GM18858 (cell line): ENCODE data around the gene TICAM1.
"Not testable (repeated sequence)": the region's sequence is repeated elsewhere in the genome, so short reads cannot be mapped to it uniquely, and the experiment has no call there.

Experiments used
- ATAC-seq: cut with Tn5 transposase; IDR thresholded peaks from one replicate; pipeline ENCODE4 v1.9.1; 2021; ENCODE audit not compliant: unreplicated experiment

Gene TICAM1

DNA sequence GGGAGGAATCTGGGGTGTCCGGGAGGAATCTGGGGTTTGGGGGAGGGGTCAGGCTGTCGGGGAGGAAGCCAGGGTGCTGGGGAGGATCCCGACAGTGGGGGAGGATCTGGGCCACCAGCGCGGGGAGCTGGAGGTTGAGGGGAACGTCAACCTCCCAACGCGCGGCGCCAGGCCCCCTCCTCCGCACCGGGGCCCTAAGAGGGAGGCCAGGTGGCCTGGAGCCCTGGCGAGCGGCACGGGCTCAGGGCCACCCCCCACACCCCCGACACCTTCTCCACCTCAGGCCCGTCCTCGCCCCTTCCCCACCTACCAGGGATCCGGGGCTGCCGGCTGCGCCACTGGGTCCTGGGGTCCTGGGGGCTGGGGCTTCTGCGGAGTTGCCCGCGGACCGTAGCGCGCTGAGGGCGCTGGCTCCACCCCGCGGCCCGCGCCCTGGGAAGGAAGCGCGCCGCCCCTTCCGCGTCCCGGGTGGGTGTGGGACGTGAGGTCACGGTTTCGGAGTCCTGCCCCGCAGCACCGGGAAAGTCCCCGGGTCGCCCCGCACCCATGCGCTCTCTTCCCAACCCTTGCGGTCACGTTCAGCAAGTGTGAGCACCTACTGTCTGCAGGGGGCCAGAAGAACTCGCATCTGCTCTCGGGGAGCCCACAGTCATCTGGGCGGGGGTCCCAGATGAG, at the start of gene TICAM1:
Gene TICAM1, minus strand, starts transcription at position 409 of the 675 bp plus-strand sequence. CDS start 13,335 bp downstream, outside the sequence.
- no peak for ATAC-seq

DNA sequence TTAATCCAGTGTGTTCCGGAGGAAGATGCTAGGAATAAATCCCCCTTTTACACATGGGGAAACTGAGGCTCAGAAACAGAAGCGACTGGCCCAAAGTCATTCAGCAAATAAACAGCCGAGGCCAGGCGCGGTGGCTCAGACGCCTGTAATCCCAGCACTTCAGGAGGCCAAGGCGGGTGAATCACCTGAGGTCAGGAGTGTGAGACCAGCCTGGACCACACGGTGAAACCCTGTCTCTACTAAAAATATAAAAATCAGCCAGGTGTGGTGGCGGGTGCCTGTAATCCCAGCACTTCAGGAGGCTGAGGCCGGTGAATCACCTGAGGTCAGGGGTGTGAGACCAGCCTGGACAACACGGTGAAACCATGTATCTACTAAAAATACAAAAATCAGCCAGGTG, 47.5 kb upstream of the TICAM1 start:
- ATAC-seq = no peak

DNA sequence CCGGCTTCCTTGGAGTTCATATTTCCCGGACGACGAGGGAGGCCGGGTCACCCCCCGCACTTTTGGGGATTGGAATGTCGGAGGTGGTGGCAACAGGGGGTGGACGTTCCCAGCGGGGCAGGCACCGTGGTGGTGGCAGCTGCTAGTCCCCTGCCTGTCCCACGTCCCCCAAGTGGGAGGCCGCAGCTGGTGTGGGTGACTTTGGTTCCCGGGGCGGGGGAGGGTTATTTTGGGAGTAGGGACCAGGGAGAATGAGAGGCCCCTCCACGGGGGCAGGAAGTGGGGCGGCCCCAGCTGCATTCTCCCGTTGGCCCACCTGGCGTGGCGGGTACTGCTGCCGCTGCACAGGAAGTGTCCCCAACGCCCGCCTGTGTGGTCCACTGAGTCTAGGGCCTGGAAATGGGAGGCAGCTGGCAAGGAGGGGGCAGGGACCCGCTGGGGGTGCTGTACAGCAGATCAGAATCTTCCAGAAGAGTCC, 47.0 kb upstream of the TICAM1 start:
- ATAC-seq = no peak

DNA sequence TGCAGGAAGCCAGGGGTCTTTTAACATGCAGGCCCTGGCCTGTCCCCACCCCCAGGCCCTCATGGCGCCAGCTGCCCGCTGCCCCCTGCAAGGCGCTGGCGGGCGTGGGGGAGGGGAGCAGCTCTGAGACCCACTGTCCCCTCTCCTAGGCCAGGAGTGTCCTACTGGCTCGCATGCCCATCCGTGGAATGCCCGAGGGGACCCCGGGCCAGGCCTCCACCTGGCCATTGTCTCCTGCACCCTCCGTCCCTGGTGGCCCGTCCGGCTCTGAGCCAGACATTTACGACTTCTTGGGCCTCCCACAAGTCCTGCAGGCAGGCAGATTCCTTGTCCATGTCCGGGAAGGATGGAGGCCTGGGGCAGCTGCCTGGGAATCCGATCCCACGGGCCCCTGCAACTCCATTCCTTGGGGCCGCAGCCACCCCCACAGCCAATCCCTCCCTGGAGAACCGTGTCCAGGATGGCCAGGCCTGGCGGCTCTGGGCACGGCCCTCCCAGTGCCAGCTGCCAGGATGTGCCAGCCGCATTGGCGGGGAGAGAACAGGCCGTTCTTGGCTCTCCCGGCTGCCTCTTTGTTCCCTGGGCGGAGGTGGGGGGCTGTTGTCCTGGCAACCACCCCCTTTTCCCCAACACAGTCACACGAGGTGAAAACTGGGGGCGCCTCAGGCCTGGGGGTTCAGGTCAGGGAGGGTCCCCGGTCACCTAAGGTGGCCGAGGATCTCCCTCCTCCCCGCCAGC, 46.4 kb upstream of the TICAM1 start:
- no peak for ATAC-seq

DNA sequence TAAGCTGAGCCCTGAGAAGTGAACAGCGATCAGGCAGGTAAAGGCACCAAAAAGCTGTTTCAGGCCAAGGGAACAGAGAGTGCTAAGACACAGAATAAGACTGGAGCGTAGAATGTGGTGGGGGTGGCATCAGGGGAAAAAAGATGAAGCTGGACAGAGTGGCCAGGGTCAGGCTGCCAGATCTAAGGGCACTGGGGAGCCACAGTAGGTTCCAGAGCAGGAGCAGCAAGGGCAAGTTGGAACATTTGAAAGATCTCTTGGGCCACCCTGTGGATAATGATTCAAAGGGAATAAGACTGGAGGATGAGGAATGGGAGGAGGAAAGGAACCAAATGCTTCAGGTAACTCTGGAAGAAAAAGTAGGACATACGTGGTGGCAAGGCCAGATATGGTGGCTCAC, 42.4 kb upstream of the TICAM1 start:
- ATAC-seq = no peak

DNA sequence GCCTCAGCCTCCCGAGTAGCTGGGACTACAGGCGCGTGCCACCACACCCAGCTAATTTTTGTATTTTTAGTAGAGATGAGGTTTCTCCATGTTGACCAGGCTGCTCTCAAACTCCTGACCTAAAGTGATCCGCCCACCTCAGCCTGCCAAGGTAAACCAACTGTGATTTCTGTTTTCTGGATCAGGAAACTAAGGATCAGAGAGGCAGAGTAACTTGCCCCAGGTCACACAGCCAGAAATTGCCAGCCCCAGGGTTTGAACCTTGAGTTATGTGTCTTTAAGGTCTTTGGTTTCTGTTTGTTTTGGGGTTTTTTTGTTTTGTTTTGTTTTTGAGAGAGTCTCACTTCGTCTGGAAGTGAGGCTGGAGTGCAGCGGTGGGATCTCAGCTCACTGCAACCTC, 40.2 kb upstream of the TICAM1 start:
- ATAC-seq = no peak

DNA sequence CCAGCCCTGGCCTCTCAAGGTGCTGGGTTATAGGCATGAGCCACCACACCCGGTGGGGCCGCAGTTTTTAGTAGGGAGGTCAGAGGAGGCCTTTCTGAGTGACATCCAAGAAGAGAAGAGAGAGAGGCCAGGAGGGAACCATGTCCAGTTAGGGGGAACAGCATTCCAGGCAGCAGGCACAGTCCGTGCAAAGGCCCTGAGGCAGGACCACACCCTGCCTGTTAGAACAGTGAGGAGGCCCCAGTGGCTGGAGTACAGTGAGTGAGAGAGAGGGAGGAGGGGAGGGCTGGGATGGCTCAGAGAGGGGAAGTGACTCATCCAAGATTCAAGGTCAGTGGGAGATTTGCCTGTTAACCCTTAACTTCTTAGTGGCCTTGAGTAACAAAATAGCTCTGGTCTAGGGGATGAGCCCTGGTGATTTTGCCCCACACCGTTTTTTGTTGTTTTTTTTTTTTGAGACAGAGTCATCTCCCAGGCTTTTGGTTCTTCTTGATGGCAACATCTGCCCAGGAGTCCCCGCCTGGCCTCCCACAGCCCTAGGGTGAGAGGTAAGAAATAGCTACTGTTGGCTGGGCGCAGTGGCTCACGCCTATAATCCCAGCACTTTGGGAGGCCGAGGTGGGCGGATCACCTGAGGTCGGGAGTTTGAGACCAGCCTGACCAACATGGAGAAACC, 38.7 kb upstream of the TICAM1 start:
- ATAC-seq = no peak

DNA sequence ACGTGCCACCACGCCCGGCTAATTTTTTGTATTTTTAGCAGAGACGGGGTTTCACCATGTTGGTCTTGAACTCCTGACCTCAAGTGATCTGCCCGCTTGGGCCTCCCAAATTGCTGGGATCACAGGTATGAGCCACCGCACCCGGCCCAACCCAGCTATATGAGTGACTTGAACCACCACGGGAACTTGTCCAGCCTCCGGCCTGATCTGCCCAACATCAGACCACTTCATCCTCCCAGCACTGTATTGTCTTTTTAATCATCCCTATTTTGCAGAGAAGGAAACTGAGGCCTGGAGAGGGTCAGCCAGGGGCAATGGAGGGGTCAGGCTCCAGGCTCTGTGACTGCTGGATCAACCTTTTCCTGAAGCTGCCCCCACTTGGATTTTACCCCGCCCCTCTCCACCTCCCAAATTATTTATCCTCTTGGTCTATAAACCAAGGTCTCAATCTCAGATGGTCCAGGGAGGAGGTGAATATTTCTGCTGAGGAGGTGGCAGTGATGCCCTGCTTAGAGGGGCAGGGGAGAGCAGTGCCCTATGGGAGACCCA, 36.8 kb upstream of the TICAM1 start:
- ATAC-seq = no peak

DNA sequence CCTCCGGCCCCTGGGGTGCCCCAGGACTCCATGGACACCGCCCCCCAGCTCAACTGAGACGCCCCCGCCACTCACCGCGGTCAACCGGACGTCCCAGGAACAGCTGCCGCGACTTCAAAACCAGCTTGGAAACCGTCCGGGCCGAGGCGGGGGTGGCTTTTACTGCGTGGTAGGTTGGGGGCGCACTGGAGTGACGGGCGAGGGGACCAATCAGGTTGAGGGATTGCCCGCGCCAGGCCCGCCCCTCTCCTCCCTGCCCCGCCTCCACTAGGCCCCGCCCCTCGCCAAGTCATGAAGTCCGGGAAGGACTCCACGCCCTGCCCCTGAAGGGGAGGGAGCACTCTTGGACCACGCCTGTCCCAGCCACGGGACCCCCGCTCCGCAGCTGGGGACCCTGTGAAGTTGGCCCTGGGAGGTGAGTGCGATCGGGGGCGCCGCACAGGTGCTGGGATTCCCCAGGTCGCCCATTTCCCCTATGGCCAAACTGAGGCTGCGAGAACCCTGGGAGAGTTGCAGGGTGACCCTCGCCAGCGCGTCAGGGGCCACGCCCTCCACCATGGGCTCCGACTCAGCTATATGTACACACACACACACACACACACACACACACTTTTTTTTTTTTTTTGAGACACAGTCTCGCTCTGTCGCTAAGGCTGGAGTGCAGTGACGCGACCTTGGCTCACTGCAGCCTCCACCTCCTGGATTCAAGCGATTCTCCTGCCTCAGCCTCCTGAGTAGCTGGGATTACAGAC, 36.2 kb upstream of the TICAM1 start, which contains the start of gene PLIN3:
Gene PLIN3, minus strand, starts transcription at position 134 of the 752 bp plus-strand sequence. CDS start 6,273 bp downstream, outside the sequence.
- ATAC-seq = peak; percentile 48

DNA sequence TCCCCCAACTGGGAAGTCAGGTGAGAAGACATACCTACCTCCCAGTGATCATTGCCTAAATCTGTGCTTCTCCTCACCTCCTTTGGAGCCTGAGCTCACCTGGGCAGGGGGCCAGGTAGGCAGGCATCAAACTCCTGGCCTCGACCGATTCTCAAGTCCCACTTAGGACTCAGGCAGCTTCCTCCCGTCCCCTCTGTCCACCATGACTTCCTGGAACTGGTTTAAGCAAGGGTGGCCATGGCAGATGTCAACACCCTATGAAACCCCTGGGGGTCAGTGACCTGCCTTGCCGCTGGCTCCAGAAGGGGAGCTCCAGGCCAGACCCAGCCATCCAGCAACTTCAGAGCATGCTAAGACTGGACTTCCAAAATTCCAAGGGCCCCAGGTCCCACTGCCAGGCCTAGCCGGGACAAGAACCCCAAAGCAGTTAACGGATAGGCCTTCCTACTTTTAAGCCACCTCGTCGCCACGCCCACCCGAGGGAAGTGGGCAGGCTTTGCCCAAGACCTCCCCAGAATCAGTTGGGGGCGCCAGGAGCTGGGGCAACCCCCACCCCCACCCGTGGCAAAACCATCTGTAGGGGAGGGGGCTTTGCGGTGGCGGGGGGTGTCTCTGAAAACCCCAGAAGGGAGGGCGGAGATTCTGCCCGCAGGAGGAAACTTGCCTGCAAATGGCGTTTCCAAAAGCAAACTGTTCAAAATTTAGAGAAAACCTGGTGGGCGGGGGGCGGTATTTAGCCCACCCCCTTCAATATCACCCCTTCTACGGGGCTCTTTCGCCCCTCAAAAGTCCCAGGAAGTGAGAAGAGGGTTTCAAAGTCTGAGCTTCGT, 35.3 kb upstream of the TICAM1 start:
- no peak for ATAC-seq

DNA sequence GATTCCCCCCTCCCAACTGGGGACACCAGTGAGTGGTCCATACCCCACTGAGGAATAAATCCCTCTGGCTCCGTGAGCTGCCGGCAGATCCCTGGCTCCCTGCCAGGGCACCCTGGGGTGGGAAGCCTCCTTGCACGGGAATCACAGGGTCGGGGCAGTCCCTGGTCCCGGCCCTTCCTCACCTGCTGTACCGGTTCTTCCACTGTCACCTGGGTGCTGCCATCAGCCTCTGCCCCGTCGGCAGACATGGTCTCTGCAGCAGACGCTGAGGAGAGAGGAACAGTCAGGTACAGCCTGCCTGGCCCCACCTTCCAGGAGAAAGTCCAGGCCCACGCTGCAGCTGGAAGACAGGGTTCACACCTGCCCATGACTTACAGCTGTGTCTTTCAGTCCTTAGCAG, 29.6 kb upstream of the TICAM1 start:
- ATAC-seq = no peak

DNA sequence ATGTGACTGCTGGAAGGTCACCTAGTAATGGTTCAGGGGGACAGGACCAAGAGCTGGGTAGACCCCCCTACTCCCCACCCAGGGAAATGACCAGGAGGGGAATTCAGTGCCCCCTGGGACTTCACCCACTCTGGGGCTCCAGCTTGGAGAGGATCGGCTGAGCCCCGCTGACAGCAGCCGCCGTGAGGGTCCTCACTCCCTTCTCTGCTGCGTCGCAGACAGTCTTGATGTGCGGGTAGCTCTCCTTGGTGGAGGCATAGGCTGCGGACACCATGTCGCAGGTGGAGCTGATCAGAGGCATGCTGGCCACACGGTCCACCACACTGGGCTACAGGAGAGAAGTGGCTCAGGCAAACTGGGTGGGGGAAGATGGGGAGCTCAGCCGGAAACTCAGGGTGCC, 28.2 kb upstream of the TICAM1 start:
- no peak for ATAC-seq

DNA sequence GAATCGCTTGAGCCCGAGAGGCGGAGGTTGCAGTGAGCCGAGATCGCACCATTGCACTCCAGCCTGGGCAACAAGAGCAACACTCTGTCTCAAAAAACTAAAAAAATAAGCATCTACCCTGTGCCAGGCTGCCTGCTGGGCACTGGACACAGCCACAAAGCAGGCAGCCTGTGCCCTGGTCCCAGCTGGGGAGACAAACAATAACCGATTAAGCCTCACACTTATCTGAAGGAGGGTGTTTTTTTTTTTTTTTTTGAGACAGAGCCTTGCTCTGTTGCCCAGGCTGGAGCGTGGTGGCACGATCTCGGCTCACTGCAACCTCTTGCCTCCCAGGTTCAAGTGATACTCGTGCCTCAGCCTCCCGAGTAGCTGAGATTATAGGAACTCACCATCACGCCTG, 25.0 kb upstream of the TICAM1 start:
- ATAC-seq = not testable (repeated sequence)

DNA sequence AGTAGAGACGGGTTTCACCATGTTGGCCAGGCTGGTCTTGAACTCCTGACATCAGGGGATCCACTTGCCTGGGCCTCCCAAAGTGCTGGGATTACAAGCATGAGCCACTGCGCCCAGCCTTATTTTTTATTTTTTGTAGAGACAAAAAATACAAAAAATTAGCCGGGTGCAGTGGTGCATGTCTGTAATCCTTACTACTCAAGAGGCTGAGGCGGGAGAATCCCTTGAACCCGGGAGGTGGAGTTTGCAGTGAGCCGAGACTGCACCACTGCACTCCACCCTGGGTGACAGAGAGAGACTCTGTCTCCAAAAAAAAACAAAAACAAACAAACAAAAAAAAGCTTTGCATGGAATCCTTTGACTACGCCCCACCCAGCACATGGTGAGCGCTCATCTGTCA, 22.0 kb upstream of the TICAM1 start:
- ATAC-seq = not testable (repeated sequence)

DNA sequence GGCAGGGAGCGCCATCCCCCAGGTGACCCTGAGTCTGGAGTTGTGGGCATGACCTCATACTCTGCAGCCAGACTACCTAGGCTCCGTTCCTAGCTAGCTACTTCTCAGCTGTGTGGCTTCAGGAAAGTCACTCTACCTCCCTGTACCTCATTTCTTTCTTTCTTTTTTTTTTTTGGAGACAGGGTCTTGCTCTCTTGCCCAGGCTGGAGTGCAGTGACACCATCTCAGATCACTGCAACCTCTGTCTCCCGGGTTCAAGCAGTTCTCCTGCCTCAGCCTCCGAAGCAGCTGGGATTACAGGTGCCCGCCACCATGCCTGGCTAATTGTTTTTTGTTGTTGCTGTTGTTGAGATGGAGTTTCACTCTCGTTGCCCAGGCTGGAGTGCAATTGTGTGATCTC, 21.0 kb upstream of the TICAM1 start:
- ATAC-seq = no peak

DNA sequence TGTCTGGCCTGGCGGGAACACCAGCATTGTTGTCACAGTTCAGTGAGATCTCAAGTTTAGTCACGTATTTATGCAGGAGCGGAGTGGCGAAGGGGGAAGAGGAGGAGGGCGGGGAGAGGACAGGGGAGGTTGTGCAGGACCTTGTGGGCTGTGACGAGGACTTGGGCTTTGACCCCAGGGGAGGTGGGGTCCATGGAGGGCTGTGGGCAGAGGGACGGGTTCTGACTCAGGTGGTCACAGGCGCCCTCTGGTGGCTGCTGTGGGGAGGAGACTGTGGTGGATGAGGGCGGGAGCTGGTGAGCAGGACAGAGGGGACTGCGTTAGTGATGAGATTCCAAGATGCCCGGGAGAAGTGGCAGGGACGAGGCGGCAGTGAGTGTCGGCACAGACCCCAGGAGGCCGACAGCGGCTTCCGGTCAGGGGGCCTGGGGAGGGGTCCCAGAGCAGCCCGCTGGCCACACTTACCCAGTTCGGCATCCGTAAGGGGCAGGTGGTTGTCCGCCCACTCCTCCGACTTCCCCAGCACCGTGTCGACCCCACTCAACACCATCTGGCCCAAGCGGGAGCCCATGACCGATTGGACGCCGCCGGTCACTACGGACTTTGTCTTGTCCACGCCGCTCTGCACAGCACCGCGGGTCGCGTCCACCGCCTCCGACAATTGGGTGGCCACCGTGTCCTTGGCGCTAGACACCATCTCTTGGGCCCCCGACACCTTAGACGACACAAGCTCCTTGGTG, 20.2 kb upstream of the TICAM1 start:
- ATAC-seq = no peak

DNA sequence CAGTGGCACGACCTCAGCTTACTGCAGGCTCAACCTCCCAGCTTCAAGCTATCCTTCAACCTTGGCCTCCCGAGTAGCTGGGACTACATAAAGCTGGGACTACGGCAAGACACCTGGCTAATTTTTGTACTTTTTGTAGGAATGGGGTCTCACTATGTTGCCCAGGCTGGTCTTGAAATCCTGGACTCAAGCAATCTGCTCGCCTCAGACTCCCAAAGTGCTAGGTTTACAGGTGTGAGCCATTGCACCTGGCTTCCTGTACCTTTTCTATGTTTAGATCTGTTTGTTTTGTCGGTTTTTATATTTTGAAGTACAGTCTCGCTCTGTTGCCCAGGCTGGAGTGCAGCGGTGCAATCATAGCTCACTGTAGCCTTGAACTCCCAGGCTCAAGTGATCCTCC, 17.5 kb upstream of the TICAM1 start:
- ATAC-seq = no peak

DNA sequence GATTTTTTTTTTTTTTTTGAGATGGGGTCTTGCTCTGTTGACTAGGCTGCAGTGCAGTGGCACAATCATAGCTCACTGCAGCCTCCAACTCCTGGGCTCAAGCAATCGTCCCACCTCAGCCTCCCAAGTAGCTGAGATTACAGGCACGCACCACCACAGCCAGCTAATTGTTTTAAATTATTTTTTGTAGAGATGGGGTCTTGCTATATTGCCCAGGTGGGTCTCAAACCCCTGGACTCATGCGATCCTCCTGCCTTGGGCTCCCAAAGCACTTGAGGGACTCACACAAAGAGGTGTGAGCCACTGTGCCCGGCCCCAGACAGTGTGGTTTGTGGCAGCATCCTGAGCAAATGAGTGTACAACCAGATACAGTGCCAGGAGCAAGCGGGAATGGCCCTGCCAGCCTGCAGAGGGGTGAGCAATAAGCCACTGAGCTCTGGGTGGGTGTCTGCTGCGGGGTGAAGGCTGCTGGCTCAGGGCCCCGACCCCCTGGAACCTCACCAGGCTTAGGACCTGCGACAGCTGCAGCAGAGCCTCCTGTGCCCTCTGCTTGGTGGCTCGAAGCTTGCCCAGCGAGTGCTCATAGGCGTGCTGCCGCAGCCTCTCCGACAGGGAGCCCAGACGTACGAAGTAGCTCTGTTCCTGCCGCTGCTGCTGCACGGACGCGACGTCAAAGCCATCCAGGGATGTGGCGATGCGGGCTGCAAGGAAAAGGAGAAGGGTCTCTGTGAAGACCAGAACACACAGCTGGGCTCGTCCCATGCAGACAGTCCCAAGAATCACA, 15.9 kb upstream of the TICAM1 start:
- ATAC-seq = no peak
